Hindlimb muscle (tissue), 1 donor: ENCODE measurements around the gene DEFB118. TPM values are rescaled to one million over a fixed set of nuclear protein-coding genes. Genes with fewer than 3 reads are reported as not detected.
"Not testable (repeated sequence)": the region's sequence is repeated elsewhere in the genome, so short reads cannot be mapped to it uniquely, and the experiment has no call there.

Experiments used
- DNase-seq: peaks from one replicate; pipeline ENCODE4 v3.0.0-alpha.2; 2013
- polyA plus RNA-seq: library from polyadenylated mRNA; unstranded; fragments of 120-200 nt; gene quantifications from one replicate; pipeline ENCODE4 v1.2.1, GENCODE V29; 2013; ENCODE audit not compliant: insufficient read length

DEFB118 gene
- not detected for polyA plus RNA-seq

DNA sequence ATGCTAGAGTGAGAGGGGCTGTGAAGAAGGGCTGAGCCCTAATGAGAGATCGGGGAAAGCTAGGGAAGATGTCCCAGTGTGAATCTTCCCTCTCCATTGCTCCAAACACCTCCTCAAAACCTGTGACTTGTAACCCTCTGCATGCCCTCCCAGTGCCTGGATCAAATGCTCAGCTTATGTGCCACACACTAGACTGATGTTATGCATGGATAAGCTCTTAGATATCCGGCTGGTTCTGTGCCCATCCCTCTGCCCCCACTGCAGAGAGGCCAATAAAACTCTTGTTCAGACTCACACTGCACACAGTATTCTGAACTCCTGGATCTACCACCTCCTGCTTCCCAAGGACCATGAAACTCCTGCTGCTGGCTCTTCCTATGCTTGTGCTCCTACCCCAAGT is at the start of gene DEFB118:
TSS of gene DEFB118 (plus strand) at position 301 of the 400 bp plus-strand sequence. CDS start at position 351, 50 bp downstream.
- no peak for DNase-seq

- no peak for DNase-seq
Observed at GRCh38 chr20:31322504-31322903, 45.9 kb upstream of the DEFB118 start.

DNA sequence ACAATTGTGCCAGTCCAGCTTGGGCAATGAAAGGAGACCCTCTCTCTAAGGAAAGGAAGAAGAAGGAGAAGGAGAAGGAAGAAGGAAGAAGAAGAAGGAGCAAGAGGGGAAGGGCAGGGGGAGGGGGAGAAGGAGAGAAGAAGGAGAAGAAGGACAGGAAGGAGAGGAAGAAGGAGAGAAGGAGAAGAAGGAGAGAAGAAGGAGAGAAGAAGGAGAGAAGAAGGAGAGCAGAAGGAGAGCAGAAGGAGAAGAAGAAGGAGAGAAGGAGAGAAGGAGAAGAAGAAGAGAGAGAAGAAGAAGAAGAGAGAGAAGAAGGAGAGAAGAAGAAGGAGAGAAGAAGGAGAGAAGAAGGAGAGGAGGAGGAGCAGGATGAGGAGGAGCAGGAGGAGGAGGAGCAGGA is 37.5 kb upstream of the DEFB118 start:
- DNase-seq, result no peak

- no peak for DNase-seq
Observed at GRCh38 chr20:31341470-31341869, 26.9 kb upstream of the DEFB118 start.

DNA sequence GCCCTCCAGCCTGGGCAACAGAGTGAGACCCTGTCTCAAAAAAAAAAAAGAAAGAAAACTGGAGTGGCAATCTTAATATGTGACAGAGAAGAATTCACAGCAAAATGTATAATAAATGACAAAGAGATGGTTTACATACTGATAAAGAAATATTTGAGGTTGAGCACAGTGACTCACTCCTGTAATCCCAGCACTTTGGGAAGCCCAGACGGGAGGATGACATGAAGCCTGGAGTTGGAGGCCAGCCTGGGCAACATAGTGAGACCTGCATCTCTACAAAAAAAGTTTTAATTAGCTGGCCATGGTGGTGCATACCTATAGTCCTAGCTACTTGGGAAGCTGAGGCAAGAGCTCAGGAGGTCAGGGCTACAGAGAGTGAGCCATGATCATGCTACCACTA is 12.4 kb upstream of the DEFB118 start:
- DNase-seq, result no peak

- DNase-seq, result no peak
Observed at GRCh38 chr20:31363295-31363694, 5.1 kb upstream of the DEFB118 start.

- DNase-seq, result not testable (repeated sequence)
Observed at GRCh38 chr20:31364272-31364671, 4.1 kb upstream of the DEFB118 start.

GRCh38 chr20:31374346-31374745 is 5.9 kb downstream of the DEFB118 start:
- no peak for DNase-seq

GRCh38 chr20:31390490-31390889 is 22.1 kb downstream of the DEFB118 start, which contains the start of gene DEFB119:
DEFB119 (minus strand) TSS chr20:31390590; CDS start chr20:31390483, 107 bp downstream.
- DNase-seq, result no peak

DNA sequence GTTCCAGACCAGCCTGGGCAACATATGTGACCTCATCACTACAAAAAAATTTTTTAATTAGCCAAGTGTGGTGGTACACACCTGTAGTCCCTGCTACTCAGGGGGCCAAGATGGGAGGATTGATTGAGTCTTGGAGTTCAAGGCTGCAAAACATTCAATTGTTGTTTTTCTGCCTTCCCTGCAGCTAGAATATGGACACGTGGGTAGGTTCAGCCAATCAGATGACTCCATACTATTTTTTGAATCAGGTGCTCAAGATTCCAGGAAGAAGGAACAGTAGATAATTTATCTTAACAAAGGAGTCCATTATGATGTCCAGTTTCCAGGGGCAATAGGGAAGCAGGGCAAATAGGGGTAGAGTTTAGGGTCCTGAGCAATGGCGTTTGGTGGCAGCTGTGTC is 24.4 kb downstream of the DEFB118 start:
- DNase-seq, result no peak

DNA sequence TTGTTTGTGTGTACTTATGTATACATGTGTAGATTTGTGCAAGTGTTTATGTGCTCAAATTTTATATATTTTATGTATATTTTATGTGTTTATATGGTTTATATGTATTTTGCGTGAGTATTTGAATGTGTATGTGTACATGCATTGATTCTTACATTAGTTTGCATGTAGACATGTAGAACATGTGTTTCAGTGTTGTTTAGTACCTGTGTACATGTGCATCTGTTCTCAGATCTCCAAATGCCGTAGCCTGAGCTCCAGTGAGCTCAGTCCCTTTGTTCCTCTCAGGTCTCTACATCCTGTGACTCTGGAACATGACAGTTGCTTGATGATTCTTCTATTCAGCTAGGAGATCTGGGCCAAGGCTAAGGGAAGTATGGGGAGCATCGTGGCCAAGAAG is 26.5 kb downstream of the DEFB118 start:
- no peak for DNase-seq

GRCh38 chr20:31403886-31404285 is 35.5 kb downstream of the DEFB118 start:
- DNase-seq, result no peak

DNA sequence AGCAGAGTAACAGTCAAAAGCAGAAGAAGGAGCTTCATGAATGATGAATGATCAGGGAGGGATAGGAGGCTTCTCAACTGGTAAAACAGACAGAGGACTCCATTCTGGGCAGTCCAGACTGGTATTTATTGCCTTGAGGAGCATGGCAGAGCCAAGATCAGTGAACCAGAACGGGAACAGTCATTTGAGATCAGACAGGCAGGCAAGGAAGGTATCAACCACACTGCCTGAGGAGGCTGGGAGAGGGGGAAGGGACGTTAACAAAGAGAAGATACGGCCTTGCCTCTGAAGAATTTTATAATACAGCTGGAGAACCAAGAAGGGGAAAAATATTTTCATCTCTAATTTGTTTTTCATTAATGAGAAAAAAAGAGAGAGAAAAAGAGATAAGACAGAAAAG is 37.7 kb downstream of the DEFB118 start, which contains the start of gene DEFB121:
TSS of gene DEFB121 (minus strand) at position 101 of the 400 bp plus-strand sequence. CDS start at position 38, 63 bp downstream.
- no peak for DNase-seq

DNA sequence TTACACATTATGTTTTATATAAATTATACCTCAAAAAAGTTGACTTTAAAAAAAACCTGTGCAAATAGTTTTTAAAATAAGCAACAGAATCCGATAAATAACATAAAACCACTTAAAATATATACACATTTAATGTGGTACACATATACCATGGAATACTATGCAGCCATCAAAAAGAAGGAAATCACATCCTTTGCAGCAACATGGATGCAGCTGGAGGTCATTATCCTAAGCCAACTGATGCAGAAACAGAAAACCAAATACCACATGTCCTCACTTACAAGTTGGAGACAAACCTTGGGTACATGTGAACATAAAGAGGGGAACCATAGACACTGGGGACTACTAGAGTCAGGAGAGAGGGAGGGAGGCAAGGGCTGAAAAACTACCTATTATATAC is 41.6 kb downstream of the DEFB118 start:
- no peak for DNase-seq

DNA sequence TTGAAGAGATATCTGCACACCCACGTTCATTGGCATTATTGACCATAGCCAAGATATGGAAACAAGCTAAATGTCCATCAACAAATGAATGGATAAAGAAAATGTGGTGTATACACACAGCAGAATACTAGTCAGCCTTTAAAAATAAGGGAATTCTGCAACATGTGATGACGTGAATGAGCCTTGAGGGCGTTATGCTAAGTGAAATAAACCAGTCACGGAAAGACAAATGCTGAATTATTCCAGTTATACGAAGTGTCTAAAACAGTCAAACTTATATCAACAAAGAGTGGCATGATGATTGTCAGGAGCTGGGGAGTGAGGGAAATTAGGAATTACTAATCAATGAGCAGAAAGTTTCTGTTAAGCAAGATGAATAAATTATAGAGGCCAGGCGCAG is 46.0 kb downstream of the DEFB118 start:
- DNase-seq, result no peak

- DNase-seq, result no peak
Observed at GRCh38 chr20:31415653-31416052, 47.3 kb downstream of the DEFB118 start.

GRCh38 chr20:31418307-31418706 is 49.9 kb downstream of the DEFB118 start:
- no peak for DNase-seq

Other genes starting within 250 kb of the DEFB118 start
- gene DEFB115, start 110.9 kb upstream of the DEFB118 start, polyA plus RNA-seq, result not detected
- gene DEFB116, start 60.0 kb upstream of the DEFB118 start, polyA plus RNA-seq, result not detected
- gene DEFB119, start 22.0 kb downstream of the DEFB118 start, polyA plus RNA-seq, result not detected
- not detected for gene DEFB121, start 37.6 kb downstream of the DEFB118 start, polyA plus RNA-seq
- not detected for gene DEFB123, start 72.0 kb downstream of the DEFB118 start, polyA plus RNA-seq
- gene DEFB124, start 106.5 kb downstream of the DEFB118 start, polyA plus RNA-seq, result 0.88 TPM
- 6.6 TPM for gene REM1, start 106.7 kb downstream of the DEFB118 start, polyA plus RNA-seq
- gene HM13, start 145.8 kb downstream of the DEFB118 start, polyA plus RNA-seq, result 84.3 TPM
- 22.8 TPM for gene ID1, start 236.7 kb downstream of the DEFB118 start, polyA plus RNA-seq